ENCODE results near the gene SNCAIP.

GRCh38 chr5:122458278-122458872 lies 146.3 kb downstream of the SNCAIP start:
- TF ChIP-seq CTCF (IDR thresholded peaks at IDR 0.05) (peak in 4 of 7 experiments; percentile 17 to 33 (median 24)), EP300 (IDR thresholded peaks at IDR 0.05) (no peak), POLR2A (IDR thresholded peaks at IDR 0.05) (no peak), POLR2AphosphoS5 (IDR thresholded peaks at IDR 0.05) (no peak)

All from stomach (tissue), 4 donors.